ENCODE measurements around the gene FHOD3. TPM values are rescaled to one million over a fixed set of nuclear protein-coding genes. Genes with fewer than 3 reads are reported as not detected.

Gene FHOD3
- total RNA-seq, 2 experiments from 2014 or later: not detected

DNA sequence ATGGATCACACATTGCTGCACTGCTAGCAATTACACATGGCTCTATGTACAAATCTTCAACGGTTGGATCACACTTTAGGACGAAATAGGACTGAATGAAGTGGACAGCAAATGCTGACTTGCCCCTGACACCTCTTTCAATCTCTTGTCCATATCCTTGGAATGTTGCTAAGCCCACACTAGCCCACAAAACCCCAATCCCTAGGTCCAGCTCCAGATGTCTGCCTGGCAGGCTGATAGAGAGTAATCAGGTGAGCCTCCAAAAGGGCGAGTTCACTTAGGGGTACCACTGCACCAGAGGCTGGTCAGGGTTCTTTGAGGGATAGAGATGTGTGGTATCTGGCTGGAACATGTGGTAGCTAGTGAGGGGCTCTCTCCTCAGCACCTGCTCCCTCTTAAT, 18.5 kb upstream of the FHOD3 start:
- no peak overlapping the region for H3K4me3 Mint-ChIP-seq
- CTCF ChIA-PET: interaction anchor here (1.2 to 2.0 kb wide), 3 partner anchors 183 to 523 kb away, joined by 3 to 8 read pairs (median 7); no protein-coding TSS in a partner anchor

DNA sequence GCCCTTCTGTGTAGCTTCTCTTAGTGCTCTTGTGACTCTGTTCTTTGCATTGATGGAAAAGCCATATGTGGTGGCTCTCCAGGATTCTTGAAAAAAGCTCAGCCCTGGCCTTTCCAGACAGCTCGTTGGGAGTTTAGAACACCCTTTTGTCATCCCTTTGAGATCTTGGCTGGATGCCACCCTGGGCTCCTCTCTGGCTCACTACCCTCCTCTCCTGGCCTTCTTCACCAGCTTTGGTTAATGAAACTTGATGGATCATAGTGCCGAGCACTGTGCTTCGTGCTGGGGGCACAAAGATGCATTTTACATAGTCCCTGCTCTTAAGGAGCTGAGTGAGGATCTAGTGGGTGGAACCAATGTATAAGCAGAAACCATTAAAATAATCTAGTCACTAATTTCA, 15.6 kb upstream of the FHOD3 start:
- no peak overlapping the region for H3K4me3 Mint-ChIP-seq
- peaks cover 4% of the 10 kb centered on the region for H3K4me1 Mint-ChIP-seq (ENCODE audit: low read depth)
- H3K36me3 Mint-ChIP-seq: no peaks in the 10 kb centered on the region
- H3K27me3 Mint-ChIP-seq: peaks cover 15% of the 10 kb centered on the region
- intact Hi-C loops (cut with micrococcal nuclease): loop anchor here (5.0 kb wide), 1 partner anchor 895 kb away; no protein-coding TSS in a partner anchor
- DNase-seq: no peak
- POLR2A ChIA-PET: no interaction called here
- no peaks in the 10 kb centered on the region for H3K9me3 Mint-ChIP-seq
- H3K27ac Mint-ChIP-seq: no peak overlapping the region
- CTCF ChIA-PET: interaction anchor here (1.0 to 9.3 kb wide), 5 partner anchors 8 to 264 kb away, joined by 4 to 133 read pairs (median 6); no protein-coding TSS in a partner anchor

More for the DNA sequence above, 18.5 kb upstream of the FHOD3 start:
- Mint-ChIP-seq H3K4me1 (ENCODE audit: low read depth) (no peaks in the 10 kb centered on the region), H3K9me3 (no peaks in the 10 kb centered on the region), H3K36me3 (no peaks in the 10 kb centered on the region), H3K27me3 (peaks cover 14% of the 10 kb centered on the region), H3K27ac (no peak overlapping the region)
- intact Hi-C loops (cut with micrococcal nuclease): no loop called here
- no peak for DNase-seq
- POLR2A ChIA-PET: no interaction called here

DNA sequence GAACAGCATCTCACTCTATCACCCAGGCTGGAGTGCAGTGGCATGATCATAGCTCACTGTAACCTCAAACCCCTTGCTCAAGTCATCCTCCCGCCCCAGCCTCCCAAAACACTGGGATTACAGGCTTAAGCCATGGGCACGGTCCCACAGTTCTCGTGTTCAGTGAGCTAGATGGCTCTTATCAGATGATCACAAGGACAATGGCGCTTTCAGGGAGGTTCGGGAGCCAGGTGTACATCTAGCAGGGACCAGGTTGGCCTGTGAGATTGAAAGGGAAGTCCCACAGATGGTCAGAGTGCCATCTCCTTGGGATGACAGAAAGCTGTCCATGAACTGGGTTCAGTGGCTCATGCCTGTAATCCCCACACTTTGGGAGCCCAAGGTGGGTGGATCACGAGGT, 14.1 kb upstream of the FHOD3 start:
- no peak overlapping the region for H3K4me3 Mint-ChIP-seq
- POLR2A ChIA-PET: no interaction called here
- no peak overlapping the region for H3K27ac Mint-ChIP-seq
- peaks cover 18% of the 10 kb centered on the region for H3K27me3 Mint-ChIP-seq
- CTCF ChIA-PET: interaction anchor here (1.1 to 9.3 kb wide), 9 partner anchors 13 to 532 kb away, joined by 3 to 133 read pairs (median 3); no protein-coding TSS in a partner anchor
- no peaks in the 10 kb centered on the region for H3K9me3 Mint-ChIP-seq
- H3K36me3 Mint-ChIP-seq: no peaks in the 10 kb centered on the region
- no peak for DNase-seq
- intact Hi-C loops (cut with micrococcal nuclease): loop anchor here (5.0 kb wide), 1 partner anchor 896 kb away; no protein-coding TSS in a partner anchor
- peaks cover 4% of the 10 kb centered on the region for H3K4me1 Mint-ChIP-seq (ENCODE audit: low read depth)

DNA sequence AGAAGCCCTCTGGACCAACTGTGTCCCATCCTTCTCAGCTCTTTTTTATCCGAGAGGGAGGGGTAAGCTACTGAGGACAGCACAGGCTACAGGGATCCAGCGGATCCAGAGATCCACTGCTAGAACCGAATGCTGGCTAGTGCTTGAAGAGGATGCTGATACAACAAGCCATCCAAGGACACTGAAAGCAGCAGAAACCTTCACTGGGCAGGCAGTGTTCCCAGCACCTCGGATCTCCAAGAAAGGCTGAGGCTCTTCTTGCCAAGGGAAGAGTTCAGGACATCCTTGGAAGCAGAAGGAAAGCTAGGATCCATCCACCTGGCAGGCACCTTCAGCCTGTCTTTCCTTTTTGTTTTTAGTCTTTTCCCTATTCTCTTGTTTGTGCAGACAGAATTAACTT, 13.2 kb upstream of the FHOD3 start:
- no peak overlapping the region for H3K27ac Mint-ChIP-seq
- POLR2A ChIA-PET: no interaction called here
- no peak overlapping the region for H3K4me3 Mint-ChIP-seq
- no peak for DNase-seq
- H3K27me3 Mint-ChIP-seq: peaks cover 20% of the 10 kb centered on the region
- CTCF ChIA-PET: interaction anchor here (0.7 to 9.3 kb wide), 31 partner anchors 12 to 1095 kb away, joined by 3 to 133 read pairs (median 3); no protein-coding TSS in a partner anchor
- intact Hi-C loops (cut with micrococcal nuclease): loop anchor here (1.0 to 5.0 kb wide), 5 partner anchors 188 to 897 kb away; no protein-coding TSS in a partner anchor
- peaks cover 4% of the 10 kb centered on the region for H3K9me3 Mint-ChIP-seq
- H3K4me1 Mint-ChIP-seq (ENCODE audit: low read depth): peaks cover 4% of the 10 kb centered on the region
- no peaks in the 10 kb centered on the region for H3K36me3 Mint-ChIP-seq

DNA sequence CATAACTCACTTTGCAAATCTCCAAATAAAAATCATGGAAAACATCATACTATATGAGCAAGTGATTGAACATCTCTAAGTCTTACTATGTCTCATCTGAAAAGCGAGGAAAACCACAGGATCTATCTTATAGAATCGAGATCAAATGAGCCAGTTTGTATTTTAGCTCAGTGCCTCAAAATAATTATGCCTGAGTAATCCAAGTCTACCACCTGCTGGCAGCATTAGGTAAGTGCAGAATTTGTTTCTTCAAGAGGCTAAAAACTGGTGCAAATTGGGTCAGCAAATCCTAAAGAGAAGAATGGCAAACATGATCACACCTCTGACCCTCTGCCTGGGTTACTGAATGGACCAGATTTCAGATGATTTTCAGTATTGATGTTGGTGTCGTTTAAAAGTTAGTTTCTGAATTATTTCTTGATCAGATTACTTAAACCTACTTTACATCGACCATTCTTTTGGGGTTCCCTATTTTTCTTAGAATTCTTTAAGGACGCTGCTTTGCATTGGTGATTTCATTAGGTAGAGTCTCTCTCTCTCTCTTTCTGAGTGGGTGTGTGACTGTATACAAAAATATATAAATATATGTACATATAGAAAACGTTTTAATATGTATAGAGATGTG, 12.7 kb upstream of the FHOD3 start:
- Mint-ChIP-seq H3K27me3 (peaks cover 21% of the 10 kb centered on the region), H3K4me1 (ENCODE audit: low read depth) (peaks cover 4% of the 10 kb centered on the region), H3K4me3 (no peak overlapping the region), H3K27ac (no peak overlapping the region), H3K9me3 (peaks cover 4% of the 10 kb centered on the region), H3K36me3 (no peaks in the 10 kb centered on the region)
- peak; percentile 29 for DNase-seq
- ChIA-PET CTCF (interaction anchor here (0.7 to 9.3 kb wide), 31 partner anchors 12 to 1095 kb away, joined by 3 to 133 read pairs (median 3); no protein-coding TSS in a partner anchor), POLR2A (no interaction called here)
- intact Hi-C loops (cut with micrococcal nuclease): loop anchor here (1.0 to 5.0 kb wide), 5 partner anchors 188 to 897 kb away; no protein-coding TSS in a partner anchor

DNA sequence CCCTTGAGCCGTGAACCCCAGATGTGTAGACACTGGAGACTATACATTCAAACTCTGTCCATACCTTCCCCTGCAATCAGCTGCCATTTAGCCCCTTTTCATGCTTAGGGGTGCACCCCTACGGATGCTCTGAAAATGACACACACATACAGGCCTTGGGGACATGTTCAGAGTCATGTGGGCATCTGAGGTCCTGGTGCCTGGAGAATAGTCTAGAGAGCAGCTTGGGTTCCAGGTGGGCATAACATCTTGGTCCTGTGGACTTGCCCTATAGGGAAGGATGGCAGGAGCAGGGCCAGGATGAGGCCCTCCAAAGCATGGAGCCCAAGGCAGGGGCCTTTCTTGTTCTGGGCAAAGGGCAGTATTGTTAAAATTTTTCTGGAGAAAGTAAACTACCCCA, 9.9 kb upstream of the FHOD3 start:
- ChIA-PET POLR2A (no interaction called here), CTCF (interaction anchor here (6.3 to 9.3 kb wide), 2 partner anchors 191 to 270 kb away, joined by 71 to 133 read pairs; no protein-coding TSS in a partner anchor)
- Mint-ChIP-seq H3K4me3 (no peak overlapping the region), H3K27me3 (peaks cover 28% of the 10 kb centered on the region), H3K4me1 (ENCODE audit: low read depth) (peaks cover 4% of the 10 kb centered on the region), H3K36me3 (no peaks in the 10 kb centered on the region), H3K27ac (no peak overlapping the region), H3K9me3 (peaks cover 4% of the 10 kb centered on the region)
- no peak for DNase-seq
- intact Hi-C loops (cut with micrococcal nuclease): no loop called here

DNA sequence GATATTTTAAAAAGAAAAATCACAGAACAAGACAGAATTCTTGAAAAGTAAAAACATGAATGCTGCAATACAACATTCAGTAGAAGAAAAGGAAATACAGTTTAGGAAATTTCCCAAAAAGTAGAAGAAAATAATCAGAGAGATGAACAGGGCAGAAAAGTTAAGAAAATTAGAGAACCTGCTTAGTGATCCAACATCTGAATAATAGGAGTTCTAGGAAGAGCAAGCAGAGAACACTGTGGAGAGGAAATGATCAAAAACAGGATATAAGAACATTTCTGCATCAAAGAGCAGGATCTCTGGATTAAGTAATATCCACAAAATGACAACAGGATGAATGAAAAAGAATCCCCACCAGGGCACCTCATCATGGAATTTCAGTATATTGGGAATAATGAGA, 8.8 kb upstream of the FHOD3 start:
- Mint-ChIP-seq H3K36me3 (no peaks in the 10 kb centered on the region), H3K27ac (no peak overlapping the region), H3K4me3 (no peak overlapping the region), H3K4me1 (ENCODE audit: low read depth) (peaks cover 4% of the 10 kb centered on the region), H3K27me3 (peaks cover 26% of the 10 kb centered on the region), H3K9me3 (peaks cover 4% of the 10 kb centered on the region)
- no peak for DNase-seq
- intact Hi-C loops (cut with micrococcal nuclease): no loop called here
- ChIA-PET POLR2A (interaction anchor here (0.6 kb wide), 1 partner anchor 133 kb away, joined by 3 read pairs; no protein-coding TSS in a partner anchor), CTCF (interaction anchor here (1.2 to 9.3 kb wide), 2 partner anchors 192 to 532 kb away, joined by 3 to 133 read pairs; no protein-coding TSS in a partner anchor)

DNA sequence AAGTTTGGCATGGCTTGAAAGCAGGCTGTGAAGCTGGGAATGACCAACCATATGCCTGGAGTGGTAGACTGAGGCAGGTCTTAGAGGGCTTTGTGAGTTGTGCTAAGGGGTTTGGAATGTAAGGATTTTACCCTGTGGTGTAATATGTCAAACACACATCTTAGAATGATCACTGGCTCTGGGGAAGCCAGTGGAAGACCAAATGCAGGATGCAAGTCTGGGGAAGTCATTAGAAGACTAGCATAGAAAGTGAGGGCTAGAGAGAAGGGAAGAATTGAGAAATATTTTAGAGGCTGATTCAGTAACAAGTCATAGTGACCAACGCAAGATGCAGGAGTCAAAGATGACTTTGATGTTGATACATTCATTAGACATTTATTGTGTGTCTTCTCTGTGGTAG, 3.5 kb upstream of the FHOD3 start:
- H3K9me3 Mint-ChIP-seq: no peaks in the 10 kb centered on the region
- H3K4me3 Mint-ChIP-seq: no peak overlapping the region
- H3K27me3 Mint-ChIP-seq: peaks cover 17% of the 10 kb centered on the region
- POLR2A ChIA-PET: no interaction called here
- H3K27ac Mint-ChIP-seq: no peak overlapping the region
- intact Hi-C loops (cut with micrococcal nuclease): no loop called here
- no peaks in the 10 kb centered on the region for H3K36me3 Mint-ChIP-seq
- H3K4me1 Mint-ChIP-seq (ENCODE audit: low read depth): no peaks in the 10 kb centered on the region
- CTCF ChIA-PET: interaction anchor here (0.7 to 0.8 kb wide), 2 partner anchors 198 kb away, joined by 3 to 5 read pairs; no protein-coding TSS in a partner anchor
- no peak for DNase-seq

DNA sequence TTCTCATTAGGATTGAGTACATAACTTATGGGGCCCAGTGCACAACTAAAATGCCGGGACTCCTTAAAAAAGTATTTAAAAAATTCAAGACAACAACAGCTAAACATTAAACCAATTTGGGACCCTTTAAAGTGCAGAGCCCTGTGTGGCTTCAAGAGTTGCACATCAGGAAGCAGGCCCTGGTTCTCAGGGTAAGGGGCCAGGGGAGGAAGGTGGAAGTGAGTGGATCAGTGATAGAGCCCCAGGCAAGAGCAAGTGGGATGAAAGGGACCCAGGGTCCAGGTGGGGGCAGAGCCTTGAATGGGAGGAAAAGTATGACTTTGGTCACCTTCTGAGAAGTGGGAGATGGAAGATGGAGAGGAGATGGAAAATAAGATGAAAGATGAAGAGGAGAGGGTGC, 2.3 kb upstream of the FHOD3 start:
- no peak overlapping the region for H3K27ac Mint-ChIP-seq
- intact Hi-C loops (cut with micrococcal nuclease): no loop called here
- POLR2A ChIA-PET: no interaction called here
- no peak overlapping the region for H3K4me3 Mint-ChIP-seq
- H3K27me3 Mint-ChIP-seq: peaks cover 18% of the 10 kb centered on the region
- no peaks in the 10 kb centered on the region for H3K4me1 Mint-ChIP-seq (ENCODE audit: low read depth)
- CTCF ChIA-PET: interaction anchor here (0.8 to 2.0 kb wide), 2 partner anchors 9 to 199 kb away, joined by 5 to 8 read pairs; no protein-coding TSS in a partner anchor
- H3K36me3 Mint-ChIP-seq: no peaks in the 10 kb centered on the region
- DNase-seq: no peak
- no peaks in the 10 kb centered on the region for H3K9me3 Mint-ChIP-seq

DNA sequence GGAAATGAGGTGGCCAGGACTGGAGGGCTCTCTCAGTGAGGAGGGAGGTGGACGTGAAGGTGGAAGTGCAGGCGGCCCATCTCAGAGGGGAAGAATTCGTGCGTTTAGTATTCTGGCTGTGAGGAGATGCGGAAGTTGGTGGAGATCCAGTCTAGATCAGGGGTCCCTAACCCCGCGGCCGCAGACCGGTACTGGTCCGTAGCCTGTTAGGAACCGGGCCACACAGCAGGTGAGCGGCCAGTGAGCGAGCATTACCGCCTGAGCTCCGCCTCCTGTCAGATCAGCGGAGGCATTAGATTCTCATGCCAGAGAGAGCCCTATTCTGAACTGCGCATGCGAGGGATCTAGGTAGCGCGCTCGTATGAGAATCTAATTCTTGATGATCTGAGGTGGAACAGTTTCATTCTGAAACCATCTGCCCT, 1.6 kb upstream of the FHOD3 start:
- intact Hi-C loops (cut with micrococcal nuclease): no loop called here
- ChIA-PET CTCF (interaction anchor here (2.0 kb wide), 1 partner anchor 10 kb away, joined by 8 read pairs; no protein-coding TSS in a partner anchor), POLR2A (no interaction called here)
- no peaks in the 10 kb centered on the region for H3K9me3 Mint-ChIP-seq
- H3K27ac Mint-ChIP-seq: no peak overlapping the region
- peaks cover 20% of the 10 kb centered on the region for H3K27me3 Mint-ChIP-seq
- H3K36me3 Mint-ChIP-seq: no peaks in the 10 kb centered on the region
- DNase-seq: no peak
- H3K4me3 Mint-ChIP-seq: no peak overlapping the region
- H3K4me1 Mint-ChIP-seq (ENCODE audit: low read depth): no peaks in the 10 kb centered on the region

DNA sequence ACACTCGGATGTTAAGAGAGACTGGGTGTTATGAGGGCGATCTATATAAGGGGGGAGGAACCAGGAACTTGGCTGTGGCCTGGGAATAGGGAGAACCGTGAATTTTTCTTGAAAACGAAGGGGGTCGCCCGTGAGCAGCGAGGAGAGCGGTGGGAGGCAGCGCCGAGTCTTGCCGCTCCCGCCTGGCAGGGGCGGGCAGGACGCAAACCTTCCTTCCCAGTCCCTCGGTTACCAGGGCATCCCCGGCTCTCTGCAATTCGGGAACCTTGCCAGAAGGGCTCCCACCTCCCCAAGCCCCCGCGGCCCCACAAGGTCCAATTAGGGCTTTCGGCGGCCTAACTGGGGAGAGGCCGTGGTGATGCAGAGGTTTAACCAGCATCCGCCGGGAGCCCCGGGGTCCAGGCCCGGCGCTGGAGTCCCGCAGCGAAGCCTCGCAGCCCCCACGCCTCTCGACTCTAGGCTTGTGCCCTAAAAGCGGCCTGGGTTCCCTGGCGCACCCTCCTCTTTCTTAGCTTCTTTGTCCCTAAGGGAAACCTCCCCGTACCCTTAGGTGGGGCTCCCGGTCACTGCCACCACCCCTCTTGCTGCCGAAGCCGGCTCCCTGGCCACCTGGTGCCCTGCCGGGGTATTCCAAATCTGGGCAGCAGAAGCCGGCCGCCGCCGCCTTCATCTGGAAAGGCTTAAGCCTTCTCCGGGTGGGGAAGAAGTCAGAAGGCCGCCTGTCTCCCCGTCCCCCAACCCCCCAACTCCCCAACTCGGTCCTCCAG, 680 bp upstream of the FHOD3 start:
- POLR2A ChIA-PET: no interaction called here
- intact Hi-C loops (cut with micrococcal nuclease): no loop called here
- peaks cover 15% of the 10 kb centered on the region for H3K27me3 Mint-ChIP-seq

DNA sequence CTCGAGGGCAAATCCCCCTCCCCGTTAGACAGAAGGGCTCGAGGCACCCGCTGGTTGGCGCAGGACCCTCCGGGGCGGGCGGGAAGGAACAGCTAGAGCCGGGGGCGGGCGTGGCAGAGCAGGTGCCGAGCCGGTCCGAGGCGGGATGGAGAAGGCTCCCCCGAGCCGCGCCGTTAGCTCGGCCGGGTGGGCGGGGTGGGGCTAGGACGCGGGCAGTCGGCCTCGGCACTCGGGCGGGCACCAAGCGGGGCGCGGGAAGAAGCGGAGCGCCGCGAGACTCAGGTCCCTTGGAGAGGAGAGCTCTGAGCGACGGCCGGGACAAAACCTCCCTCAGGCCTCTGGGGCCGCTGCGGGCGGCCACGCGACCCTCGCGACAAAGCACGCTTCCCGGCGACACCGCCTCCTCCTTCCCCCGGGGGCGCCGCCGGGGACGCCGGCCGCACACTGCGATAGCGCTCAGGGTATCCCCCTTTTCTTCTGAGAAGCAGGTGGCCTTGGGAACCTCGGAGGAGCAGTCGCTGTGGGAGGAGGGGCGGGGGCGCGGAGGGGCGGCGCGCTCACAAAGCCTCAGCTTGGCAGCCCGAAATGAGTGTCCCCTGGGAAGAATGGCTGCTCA, 721 bp downstream of the FHOD3 start:
- Mint-ChIP-seq H3K36me3 (no peaks in the 10 kb centered on the region), H3K4me3 (no peak overlapping the region), H3K9me3 (no peaks in the 10 kb centered on the region), H3K27me3 (peaks cover 20% of the 10 kb centered on the region), H3K4me1 (ENCODE audit: low read depth) (no peaks in the 10 kb centered on the region), H3K27ac (no peak overlapping the region)
- no peak for DNase-seq
- POLR2A ChIA-PET: no interaction called here
- intact Hi-C loops (cut with micrococcal nuclease): no loop called here
- CTCF ChIA-PET: interaction anchor here (1.0 kb wide), 1 partner anchor 14 kb away, joined by 3 read pairs; no protein-coding TSS in a partner anchor

More for the DNA sequence above, 680 bp upstream of the FHOD3 start:
- H3K36me3 Mint-ChIP-seq: no peaks in the 10 kb centered on the region
- DNase-seq: peak; percentile 24
- H3K27ac Mint-ChIP-seq: no peak overlapping the region
- H3K9me3 Mint-ChIP-seq: no peaks in the 10 kb centered on the region
- H3K4me1 Mint-ChIP-seq (ENCODE audit: low read depth): no peaks in the 10 kb centered on the region
- no peak overlapping the region for H3K4me3 Mint-ChIP-seq
- CTCF ChIA-PET: no interaction called here
